PC-9 (cell line): ENCODE measurements around the gene GATA3.

Experiments used
- EZH2 ChIP-seq: fragments of 200-600 bp; sonication (generic); IDR thresholded peaks from 2 replicates; pipeline ENCODE4 v1.8.0; 2017; ENCODE audit warnings: antibody characterized with exemption, low read depth
- TF ChIP-seq, protein P1 (sequence below): fragments of 200-600 bp; sonication (generic); conservative IDR thresholded peaks from 2 replicates; pipeline ENCODE4 v1.6.1; 2017; ENCODE audit warnings: mixed run types, antibody characterized with exemption, mild to moderate bottlenecking, moderate library complexity

DNA sequence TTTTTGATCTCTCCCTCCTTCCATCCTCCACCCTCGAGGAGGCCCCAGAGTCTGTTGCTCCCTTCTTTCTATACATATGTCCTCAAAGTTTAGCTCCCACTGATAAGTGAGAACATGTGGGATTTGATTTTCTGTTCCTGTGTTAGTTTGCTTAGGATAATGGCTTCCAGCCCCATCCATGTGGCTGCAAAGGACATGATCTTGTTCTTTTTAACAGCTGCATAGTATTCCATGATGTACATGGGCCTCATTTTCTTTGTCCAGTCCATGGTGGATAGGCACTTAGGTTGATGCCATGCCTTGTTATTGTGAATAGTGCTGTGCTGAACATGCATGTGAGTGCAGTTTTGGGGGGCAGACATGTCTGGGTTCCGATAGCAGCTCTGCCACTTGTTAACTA is 51.4 kb downstream of the GATA3 start:
- TF ChIP-seq, protein P1, sequence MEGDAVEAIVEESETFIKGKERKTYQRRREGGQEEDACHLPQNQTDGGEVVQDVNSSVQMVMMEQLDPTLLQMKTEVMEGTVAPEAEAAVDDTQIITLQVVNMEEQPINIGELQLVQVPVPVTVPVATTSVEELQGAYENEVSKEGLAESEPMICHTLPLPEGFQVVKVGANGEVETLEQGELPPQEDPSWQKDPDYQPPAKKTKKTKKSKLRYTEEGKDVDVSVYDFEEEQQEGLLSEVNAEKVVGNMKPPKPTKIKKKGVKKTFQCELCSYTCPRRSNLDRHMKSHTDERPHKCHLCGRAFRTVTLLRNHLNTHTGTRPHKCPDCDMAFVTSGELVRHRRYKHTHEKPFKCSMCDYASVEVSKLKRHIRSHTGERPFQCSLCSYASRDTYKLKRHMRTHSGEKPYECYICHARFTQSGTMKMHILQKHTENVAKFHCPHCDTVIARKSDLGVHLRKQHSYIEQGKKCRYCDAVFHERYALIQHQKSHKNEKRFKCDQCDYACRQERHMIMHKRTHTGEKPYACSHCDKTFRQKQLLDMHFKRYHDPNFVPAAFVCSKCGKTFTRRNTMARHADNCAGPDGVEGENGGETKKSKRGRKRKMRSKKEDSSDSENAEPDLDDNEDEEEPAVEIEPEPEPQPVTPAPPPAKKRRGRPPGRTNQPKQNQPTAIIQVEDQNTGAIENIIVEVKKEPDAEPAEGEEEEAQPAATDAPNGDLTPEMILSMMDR, result no peak
- TF ChIP-seq EZH2, result no peak
